ENCODE data around the gene CDA.
A peak's percentile ranks its signal among the peaks of the same experiment; 100 is the strongest.

CDA gene

GRCh38 chr1:20588634-20589225 lies at the start of gene CDA:
Gene CDA, plus strand, starts transcription at chr1:20589097. Its CDS starts 33 bp downstream, at chr1:20589130.
- no peak for DNase-seq

GRCh38 chr1:20540281-20540680 lies 48.6 kb upstream of the CDA start:
- DNase-seq, result no peak

- no peak for DNase-seq
Observed at GRCh38 chr1:20546637-20547036, 42.3 kb upstream of the CDA start.

- no peak for DNase-seq
Observed at GRCh38 chr1:20551161-20551560, 37.7 kb upstream of the CDA start.

GRCh38 chr1:20551945-20552727 lies 36.8 kb upstream of the CDA start, which contains the start of gene FAM43B:
Gene FAM43B, plus strand, starts transcription at chr1:20552573. Its CDS starts 401 bp downstream, at chr1:20552974.
- peak; percentile 89 for DNase-seq

- DNase-seq, result peak; percentile 61
Observed at GRCh38 chr1:20552728-20553445, 36.0 kb upstream of the CDA start.

GRCh38 chr1:20555025-20555757 lies 33.7 kb upstream of the CDA start:
- no peak for DNase-seq

GRCh38 chr1:20555758-20556120 lies 33.2 kb upstream of the CDA start:
- no peak for DNase-seq

- no peak for DNase-seq
Observed at GRCh38 chr1:20558191-20558590, 30.7 kb upstream of the CDA start.

- DNase-seq, result no peak
Observed at GRCh38 chr1:20560966-20561365, 27.9 kb upstream of the CDA start.

- DNase-seq, result no peak
Observed at GRCh38 chr1:20565234-20565633, 23.7 kb upstream of the CDA start.

GRCh38 chr1:20569523-20570098 lies 19.3 kb upstream of the CDA start:
- no peak for DNase-seq

- DNase-seq, result no peak
Observed at GRCh38 chr1:20571427-20571826, 17.5 kb upstream of the CDA start.

- DNase-seq, result no peak
Observed at GRCh38 chr1:20573987-20574386, 14.9 kb upstream of the CDA start.

GRCh38 chr1:20574686-20575540 lies 14.0 kb upstream of the CDA start:
- DNase-seq, result peak; percentile 75

GRCh38 chr1:20575541-20576336 lies 13.2 kb upstream of the CDA start:
- no peak for DNase-seq

GRCh38 chr1:20578062-20578461 lies 10.8 kb upstream of the CDA start:
- DNase-seq, result no peak

GRCh38 chr1:20578721-20579395 lies 10.0 kb upstream of the CDA start:
- DNase-seq, result no peak

- DNase-seq, result no peak
Observed at GRCh38 chr1:20584890-20585289, 4.0 kb upstream of the CDA start.

GRCh38 chr1:20586953-20587660 lies 1.8 kb upstream of the CDA start:
- no peak for DNase-seq
